ENCODE results near the gene ACVRL1. TPM values are rescaled to one million over a fixed set of nuclear protein-coding genes. Genes with fewer than 3 reads are reported as not detected.
A peak's percentile ranks its signal among the peaks of the same experiment; 100 is the strongest.

ACVRL1 gene
- total and polyA plus RNA-seq, 7 donors, result 10.8 to 40.8 (median 24.1) TPM

GRCh38 chr12:51948066-51948465 lies 40.8 kb downstream of the ACVRL1 start:
- Histone ChIP-seq H3K27me3 (ENCODE audit: insufficient read depth in 3 of 3, low read length in 2 of 3) (no peaks in the 10 kb centered on the region), H3K4me3 (no peak overlapping the region), H3K27ac (no peak overlapping the region), H3K36me3 (ENCODE audit: insufficient read depth in 1 of 2, low read depth in 1 of 2) (no peaks in the 10 kb centered on the region), H3K4me1 (peaks cover 11% of the 10 kb centered on the region), H3K9me3 (peaks cover 16% of the 10 kb centered on the region)
- TF ChIP-seq CTCF (IDR thresholded peaks at IDR 0.05), result no peak
- 93 to 96% (median 96%) methylated on average over 6 of the region's 6 CpGs for WGBS, 3 donors
- no peak for ATAC-seq
- DNase-seq, result no peak
- intact Hi-C loops (cut with DNase I), result no loop called here

GRCh38 chr12:51949342-51950030 lies 42.2 kb downstream of the ACVRL1 start:
- Histone ChIP-seq H3K27ac (peak overlapping the region; percentile 54), H3K4me1 (peaks cover 26% of the 10 kb centered on the region), H3K36me3 (ENCODE audit: insufficient read depth in 1 of 2, low read depth in 1 of 2) (no peaks in the 10 kb centered on the region), H3K9me3 (peaks cover 8% of the 10 kb centered on the region), H3K4me3 (no peak overlapping the region), H3K27me3 (ENCODE audit: insufficient read depth in 3 of 3, low read length in 2 of 3) (no peaks in the 10 kb centered on the region)
- no peak for DNase-seq
- no peak for TF ChIP-seq CTCF (IDR thresholded peaks at IDR 0.05)
- intact Hi-C loops (cut with DNase I), result no loop called here
- peak in 1 of 4 donors; percentile 24 for ATAC-seq
- 67 to 76% (median 75%) methylated on average over 6 of the region's 6 CpGs for WGBS, 3 donors

DNA sequence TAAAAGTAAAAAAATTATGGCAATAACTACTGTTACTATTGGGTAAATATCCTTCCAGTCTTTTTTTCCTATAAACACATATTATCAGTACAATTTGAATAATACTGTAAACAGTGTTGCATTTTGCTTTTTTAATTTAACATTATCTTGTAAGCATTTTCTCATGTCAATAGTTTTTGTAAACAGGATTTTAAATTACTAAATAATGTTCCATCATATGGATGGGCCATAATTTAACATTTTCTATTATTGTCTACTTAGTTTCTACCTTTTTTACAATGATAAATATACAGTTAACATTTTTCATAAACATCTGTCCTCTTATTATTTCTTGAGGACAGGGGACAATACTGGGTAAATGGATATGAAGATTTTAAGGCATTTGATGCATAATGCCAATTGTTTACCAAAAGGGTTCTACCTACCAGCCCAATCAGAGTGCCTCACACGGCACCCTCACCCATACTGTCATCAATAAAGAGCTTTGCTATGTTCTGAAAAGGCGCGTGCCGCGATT lies 43.4 kb downstream of the ACVRL1 start:
- ATAC-seq, result no peak
- Histone ChIP-seq H3K4me3 (peak overlapping the region; percentile 64), H3K9me3 (no peaks in the 10 kb centered on the region), H3K27me3 (ENCODE audit: insufficient read depth in 3 of 3, low read length in 2 of 3) (no peaks in the 10 kb centered on the region), H3K27ac (peak overlapping the region; percentile 18), H3K4me1 (peaks cover 38% of the 10 kb centered on the region), H3K36me3 (ENCODE audit: insufficient read depth in 1 of 2, low read depth in 1 of 2) (no peaks in the 10 kb centered on the region)
- DNase-seq, result no peak
- intact Hi-C loops (cut with DNase I), result no loop called here
- WGBS, 3 donors, result 1 to 3% (median 2%) methylated on average over 5 of the region's 5 CpGs
- TF ChIP-seq CTCF (IDR thresholded peaks at IDR 0.05), result no peak

- peak; percentile 87 to 93 (median 88) for ATAC-seq
- no peaks in the 10 kb centered on the region for H3K27me3 ChIP-seq (ENCODE audit: insufficient read depth in 3 of 3, low read length in 2 of 3)
- 0% methylated on average over 21 to 85 of the region's 86 CpGs for WGBS, 3 donors
- no peak for TF ChIP-seq CTCF (IDR thresholded peaks at IDR 0.05)
- peak within 1 kb of the TSS; percentile 97 for H3K27ac ChIP-seq
- intact Hi-C loops (cut with DNase I), result no loop called here
- no peaks in the 10 kb centered on the region for H3K36me3 ChIP-seq (ENCODE audit: insufficient read depth in 1 of 2, low read depth in 1 of 2)
- peaks cover 44% of the 10 kb centered on the region for H3K4me1 ChIP-seq
- H3K4me3 ChIP-seq, result peak within 1 kb of the TSS; percentile 99
- H3K9me3 ChIP-seq, result no peaks in the 10 kb centered on the region
- peak; percentile 91 to 95 for DNase-seq
Measured at GRCh38 chr12:51951199-51951842, 44.0 kb downstream of the ACVRL1 start, which contains the start of gene ACVR1B. Gene ACVR1B (plus strand): TSS chr12:51951699. CDS start chr12:51951744, 45 bp downstream.
